ENCODE data around the gene C7orf33. TPM values are rescaled to one million over a fixed set of nuclear protein-coding genes. Genes with fewer than 3 reads are reported as not detected.

Gene C7orf33
- total RNA-seq, 1 donor from 2014 or later, result not detected

DNA sequence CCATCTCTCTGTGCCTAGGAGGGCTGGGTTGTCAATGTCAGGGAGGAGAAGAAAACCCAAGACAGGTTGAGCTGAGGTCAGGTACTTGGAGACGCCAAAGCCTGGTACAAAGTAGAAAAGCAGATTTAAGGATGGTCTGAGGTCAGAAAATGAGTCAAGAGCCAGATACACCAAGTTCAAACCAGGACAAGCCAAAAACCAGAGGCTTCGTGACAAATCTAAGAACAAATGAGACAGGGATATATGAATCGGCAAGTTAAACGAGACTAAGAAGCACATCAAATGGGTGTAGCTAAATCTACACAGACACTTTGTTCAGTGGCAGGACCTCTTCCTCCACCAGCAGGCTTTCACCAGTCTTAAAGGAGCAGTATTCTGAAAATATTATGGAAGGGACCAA lies 34.2 kb downstream of the C7orf33 start:
- Mint-ChIP-seq H3K4me1 (ENCODE audit: low read depth, unreplicated experiment) (peaks cover 24% of the 10 kb centered on the region), H3K27ac (ENCODE audit: unreplicated experiment) (no peak overlapping the region)

GRCh38 chr7:148625342-148625741 lies 34.8 kb downstream of the C7orf33 start:
- H3K9ac ChIP-seq (ENCODE audit: low read length), result no peak overlapping the region
- H3K27me3 ChIP-seq (ENCODE audit: insufficient read depth, low read length), result peaks cover 2% of the 10 kb centered on the region
- H3K9me3 ChIP-seq (ENCODE audit: insufficient read depth, low read depth, low read length), result no peaks in the 10 kb centered on the region
- no peak overlapping the region for H2AFZ ChIP-seq (ENCODE audit: low read depth, low read length)
- peaks cover 5% of the 10 kb centered on the region for H3K4me1 ChIP-seq (ENCODE audit: insufficient read depth, low read length)
- H3K36me3 ChIP-seq (ENCODE audit: insufficient read depth, low read length), result no peaks in the 10 kb centered on the region
- FAIRE-seq (no peak), DNase-seq (ENCODE audit: low read depth) (no peak)
- no peak for TF ChIP-seq EZH2 (IDR thresholded peaks at IDR 0.05; ENCODE audit: insufficient read depth, low read length)
- TF ChIP-seq, protein P1, sequence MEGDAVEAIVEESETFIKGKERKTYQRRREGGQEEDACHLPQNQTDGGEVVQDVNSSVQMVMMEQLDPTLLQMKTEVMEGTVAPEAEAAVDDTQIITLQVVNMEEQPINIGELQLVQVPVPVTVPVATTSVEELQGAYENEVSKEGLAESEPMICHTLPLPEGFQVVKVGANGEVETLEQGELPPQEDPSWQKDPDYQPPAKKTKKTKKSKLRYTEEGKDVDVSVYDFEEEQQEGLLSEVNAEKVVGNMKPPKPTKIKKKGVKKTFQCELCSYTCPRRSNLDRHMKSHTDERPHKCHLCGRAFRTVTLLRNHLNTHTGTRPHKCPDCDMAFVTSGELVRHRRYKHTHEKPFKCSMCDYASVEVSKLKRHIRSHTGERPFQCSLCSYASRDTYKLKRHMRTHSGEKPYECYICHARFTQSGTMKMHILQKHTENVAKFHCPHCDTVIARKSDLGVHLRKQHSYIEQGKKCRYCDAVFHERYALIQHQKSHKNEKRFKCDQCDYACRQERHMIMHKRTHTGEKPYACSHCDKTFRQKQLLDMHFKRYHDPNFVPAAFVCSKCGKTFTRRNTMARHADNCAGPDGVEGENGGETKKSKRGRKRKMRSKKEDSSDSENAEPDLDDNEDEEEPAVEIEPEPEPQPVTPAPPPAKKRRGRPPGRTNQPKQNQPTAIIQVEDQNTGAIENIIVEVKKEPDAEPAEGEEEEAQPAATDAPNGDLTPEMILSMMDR (IDR thresholded peaks at IDR 0.05; ENCODE audit: insufficient read depth, low read depth, low read length), result no peak
- H3K4me2 ChIP-seq (ENCODE audit: low read length), result no peak overlapping the region
- no peaks in the 10 kb centered on the region for H3K36me3 Mint-ChIP-seq (ENCODE audit: low read depth, unreplicated experiment)
- H3K79me2 ChIP-seq (ENCODE audit: insufficient read depth, low read length), result no peaks in the 10 kb centered on the region
- H3K27me3 Mint-ChIP-seq (ENCODE audit: low read depth, unreplicated experiment), result no peaks in the 10 kb centered on the region
- no peaks in the 10 kb centered on the region for H3K9me3 Mint-ChIP-seq (ENCODE audit: unreplicated experiment)
- no peak overlapping the region for H3K4me3 Mint-ChIP-seq (ENCODE audit: unreplicated experiment)
- H3K27ac ChIP-seq (ENCODE audit: low read depth, low read length), result no peak overlapping the region
- H3K4me1 Mint-ChIP-seq (ENCODE audit: low read depth, unreplicated experiment), result peaks cover 23% of the 10 kb centered on the region
- no peak overlapping the region for H3K4me3 ChIP-seq (ENCODE audit: insufficient read depth, low read depth, low read length)
- no peaks in the 10 kb centered on the region for H4K20me1 ChIP-seq (ENCODE audit: insufficient read depth, low read length)
- no peak overlapping the region for H3K27ac Mint-ChIP-seq (ENCODE audit: unreplicated experiment)

More for the DNA sequence above, 34.2 kb downstream of the C7orf33 start:
- H3K27ac ChIP-seq (ENCODE audit: low read depth, low read length), result no peak overlapping the region
- DNase-seq (ENCODE audit: low read depth), result peak; percentile 2
- TF ChIP-seq EZH2 (IDR thresholded peaks at IDR 0.05; ENCODE audit: insufficient read depth, low read length), result no peak
- TF ChIP-seq, protein P1 (IDR thresholded peaks at IDR 0.05; ENCODE audit: insufficient read depth, low read depth, low read length), result no peak
- H3K4me3 ChIP-seq (ENCODE audit: insufficient read depth, low read depth, low read length), result no peak overlapping the region
- no peaks in the 10 kb centered on the region for H3K27me3 Mint-ChIP-seq (ENCODE audit: low read depth, unreplicated experiment)
- H3K27me3 ChIP-seq (ENCODE audit: insufficient read depth, low read length), result peaks cover 2% of the 10 kb centered on the region
- no peak overlapping the region for H2AFZ ChIP-seq (ENCODE audit: low read depth, low read length)
- H3K4me3 Mint-ChIP-seq (ENCODE audit: unreplicated experiment), result no peak overlapping the region
- H4K20me1 ChIP-seq (ENCODE audit: insufficient read depth, low read length), result no peaks in the 10 kb centered on the region
- no peak overlapping the region for H3K9ac ChIP-seq (ENCODE audit: low read length)
- H3K36me3 Mint-ChIP-seq (ENCODE audit: low read depth, unreplicated experiment), result no peaks in the 10 kb centered on the region
- H3K9me3 Mint-ChIP-seq (ENCODE audit: unreplicated experiment), result no peaks in the 10 kb centered on the region
- no peaks in the 10 kb centered on the region for H3K36me3 ChIP-seq (ENCODE audit: insufficient read depth, low read length)
- H3K9me3 ChIP-seq (ENCODE audit: insufficient read depth, low read depth, low read length), result no peaks in the 10 kb centered on the region
- FAIRE-seq, result no peak
- H3K4me1 ChIP-seq (ENCODE audit: insufficient read depth, low read length), result peaks cover 5% of the 10 kb centered on the region
- no peak overlapping the region for H3K4me2 ChIP-seq (ENCODE audit: low read length)
- no peaks in the 10 kb centered on the region for H3K79me2 ChIP-seq (ENCODE audit: insufficient read depth, low read length)

DNA sequence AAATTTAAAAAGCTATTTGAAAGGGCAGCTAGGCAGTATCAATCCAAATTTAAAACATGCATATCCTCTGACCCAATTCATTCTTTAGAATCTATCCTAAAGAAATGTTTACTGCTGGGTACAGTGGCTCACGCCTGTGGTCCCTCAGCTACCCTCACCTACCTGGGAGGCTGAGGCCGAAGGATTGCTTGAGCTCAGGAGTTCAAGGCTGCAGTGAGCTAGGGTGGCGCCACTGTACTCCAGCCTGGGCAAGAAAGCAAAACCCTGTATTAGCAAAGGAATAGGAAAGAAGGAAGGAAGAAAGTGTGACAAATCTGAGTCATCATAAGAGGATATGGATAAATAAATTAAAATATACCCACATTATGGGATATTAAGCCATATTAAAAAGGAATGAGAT lies 36.3 kb downstream of the C7orf33 start:
- no peak overlapping the region for H3K4me3 ChIP-seq (ENCODE audit: insufficient read depth, low read depth, low read length)
- TF ChIP-seq, protein P1 (IDR thresholded peaks at IDR 0.05; ENCODE audit: insufficient read depth, low read depth, low read length), result no peak
- no peak for TF ChIP-seq EZH2 (IDR thresholded peaks at IDR 0.05; ENCODE audit: insufficient read depth, low read length)
- no peaks in the 10 kb centered on the region for H3K36me3 ChIP-seq (ENCODE audit: insufficient read depth, low read length)
- Mint-ChIP-seq H3K36me3 (ENCODE audit: low read depth, unreplicated experiment) (no peaks in the 10 kb centered on the region), H3K4me3 (ENCODE audit: unreplicated experiment) (no peak overlapping the region), H3K4me1 (ENCODE audit: low read depth, unreplicated experiment) (peaks cover 13% of the 10 kb centered on the region), H3K9me3 (ENCODE audit: unreplicated experiment) (no peaks in the 10 kb centered on the region), H3K27me3 (ENCODE audit: low read depth, unreplicated experiment) (peaks cover 2% of the 10 kb centered on the region), H3K27ac (ENCODE audit: unreplicated experiment) (no peak overlapping the region)
- H3K27ac ChIP-seq (ENCODE audit: low read depth, low read length), result no peak overlapping the region
- no peak for FAIRE-seq
- H3K27me3 ChIP-seq (ENCODE audit: insufficient read depth, low read length), result peaks cover 6% of the 10 kb centered on the region
- H3K9me3 ChIP-seq (ENCODE audit: insufficient read depth, low read depth, low read length), result no peaks in the 10 kb centered on the region
- no peak overlapping the region for H3K4me2 ChIP-seq (ENCODE audit: low read length)
- H3K9ac ChIP-seq (ENCODE audit: low read length), result no peak overlapping the region
- no peaks in the 10 kb centered on the region for H3K79me2 ChIP-seq (ENCODE audit: insufficient read depth, low read length)
- no peak overlapping the region for H2AFZ ChIP-seq (ENCODE audit: low read depth, low read length)
- peaks cover 5% of the 10 kb centered on the region for H3K4me1 ChIP-seq (ENCODE audit: insufficient read depth, low read length)
- DNase-seq (ENCODE audit: low read depth), result no peak
- H4K20me1 ChIP-seq (ENCODE audit: insufficient read depth, low read length), result no peaks in the 10 kb centered on the region
